Fibroblast of gingiva (primary cell): ENCODE data around the gene POLD1.
"Not testable (repeated sequence)": the region's sequence is repeated elsewhere in the genome, so short reads cannot be mapped to it uniquely, and the experiment has no call there.

ENCODE experiments used
- DNase-seq: peaks from one replicate; pipeline ENCODE4 v3.0.0-alpha.2; 2011; ENCODE audit warnings: low read depth

POLD1 gene

DNA sequence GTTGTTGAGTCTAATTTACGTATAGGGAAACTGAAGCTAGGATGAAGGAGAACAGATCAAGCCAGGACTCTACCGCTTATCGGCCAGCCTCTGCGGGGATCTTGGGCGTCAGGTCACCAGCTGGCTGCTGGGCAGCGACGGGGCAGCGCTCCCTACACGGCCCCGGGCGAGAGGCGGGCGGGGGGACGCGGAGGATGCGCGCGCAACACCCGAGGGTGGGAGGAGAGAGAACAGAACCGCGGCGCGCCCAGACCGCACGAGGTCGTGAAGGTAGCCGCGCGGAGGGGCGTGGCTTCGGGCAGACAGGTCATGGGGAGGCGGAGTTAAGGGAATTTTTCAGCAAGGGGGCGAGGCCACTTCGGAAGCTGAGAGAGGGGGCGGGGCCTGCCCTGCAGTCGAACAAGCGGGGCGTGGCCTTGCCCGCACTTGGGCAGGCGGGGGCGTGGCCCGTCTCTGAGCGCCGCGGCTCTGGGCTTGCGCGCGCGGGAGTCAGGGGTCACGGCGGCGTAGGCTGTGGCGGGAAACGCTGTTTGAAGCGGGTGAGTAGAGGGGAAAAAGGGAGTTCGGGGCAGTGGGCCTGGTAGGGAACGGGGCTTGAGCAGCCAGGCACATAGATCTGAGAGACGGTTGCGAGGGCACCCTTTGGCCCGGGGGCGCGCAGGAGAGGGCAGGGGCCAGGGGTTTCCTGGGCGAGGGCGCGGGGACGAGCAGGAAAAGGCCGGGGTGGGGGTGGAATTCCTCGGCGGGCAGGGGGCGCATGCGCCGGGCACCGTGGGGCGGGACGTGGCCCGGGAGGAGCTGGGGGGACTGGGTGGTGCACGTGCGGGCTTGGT lies at the start of gene POLD1:
TSS of gene POLD1 (plus strand) at position 496 of the 833 bp plus-strand sequence. CDS start 14,505 bp downstream, outside the sequence.
- peak; percentile 94 for DNase-seq

GRCh38 chr19:50334741-50335421 lies 49.3 kb upstream of the POLD1 start:
- no peak for DNase-seq

- not testable (repeated sequence) for DNase-seq
These were observed 47.1 kb upstream of the POLD1 start for GRCh38 chr19:50337031-50337430.

- DNase-seq = no peak
These were observed 43.8 kb upstream of the POLD1 start for GRCh38 chr19:50340331-50340730.

GRCh38 chr19:50341091-50341564 lies 43.0 kb upstream of the POLD1 start:
- DNase-seq = no peak

DNA sequence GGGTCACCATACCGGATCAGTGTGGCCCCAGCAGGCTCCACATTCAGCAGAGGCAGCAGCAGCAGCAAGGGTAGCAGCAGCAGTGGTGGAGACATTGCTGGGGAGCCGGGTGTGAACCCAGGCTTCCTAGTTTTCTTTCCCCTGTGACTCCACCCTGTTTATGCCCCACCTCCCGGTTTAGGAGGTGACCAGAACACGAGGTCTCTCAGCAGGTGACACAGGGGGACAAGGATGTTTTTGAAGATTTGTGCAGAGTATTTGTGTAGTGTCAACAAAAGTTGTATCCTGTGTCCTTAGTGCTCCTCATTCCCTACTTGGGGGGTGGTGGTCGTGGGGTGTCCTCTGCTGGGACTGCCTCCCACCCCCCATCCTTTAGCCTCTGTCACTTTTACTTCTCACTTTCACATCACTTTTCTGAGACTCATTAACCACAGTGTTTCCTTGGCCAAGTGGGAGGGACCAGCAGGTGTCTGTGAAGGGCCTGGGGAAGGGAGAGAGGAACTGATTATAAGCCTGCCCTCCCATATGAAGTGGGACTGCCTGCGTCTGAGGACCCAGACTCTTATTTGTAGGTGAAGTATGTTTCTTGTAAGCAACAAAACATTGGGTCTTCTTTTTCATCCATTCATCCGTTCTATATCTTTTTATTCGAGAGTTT lies 39.4 kb upstream of the POLD1 start:
- DNase-seq = no peak

DNA sequence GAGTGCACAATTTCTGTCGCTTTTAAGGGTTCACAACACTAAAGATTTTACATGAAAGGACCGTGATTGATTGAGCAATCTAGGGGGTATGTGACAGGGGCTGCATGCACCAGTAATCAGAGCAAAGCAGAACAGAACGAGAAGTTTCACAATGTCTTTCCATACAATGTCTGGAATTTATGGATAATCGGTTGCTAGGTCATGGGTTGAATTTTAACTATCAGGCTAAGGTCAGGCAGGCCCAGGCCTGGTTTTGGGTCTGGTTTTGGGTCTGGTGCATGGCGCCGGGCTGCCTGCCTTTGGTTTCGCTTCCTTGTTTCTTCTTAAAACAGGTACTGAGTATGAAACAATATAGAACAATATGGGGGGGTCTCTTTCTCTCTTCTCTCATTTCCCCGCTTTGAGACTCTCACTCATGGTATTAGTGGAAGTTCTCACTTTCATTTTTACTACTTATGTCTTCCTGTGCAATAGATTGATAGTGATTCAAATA lies 37.0 kb upstream of the POLD1 start:
- DNase-seq = not testable (repeated sequence)

DNA sequence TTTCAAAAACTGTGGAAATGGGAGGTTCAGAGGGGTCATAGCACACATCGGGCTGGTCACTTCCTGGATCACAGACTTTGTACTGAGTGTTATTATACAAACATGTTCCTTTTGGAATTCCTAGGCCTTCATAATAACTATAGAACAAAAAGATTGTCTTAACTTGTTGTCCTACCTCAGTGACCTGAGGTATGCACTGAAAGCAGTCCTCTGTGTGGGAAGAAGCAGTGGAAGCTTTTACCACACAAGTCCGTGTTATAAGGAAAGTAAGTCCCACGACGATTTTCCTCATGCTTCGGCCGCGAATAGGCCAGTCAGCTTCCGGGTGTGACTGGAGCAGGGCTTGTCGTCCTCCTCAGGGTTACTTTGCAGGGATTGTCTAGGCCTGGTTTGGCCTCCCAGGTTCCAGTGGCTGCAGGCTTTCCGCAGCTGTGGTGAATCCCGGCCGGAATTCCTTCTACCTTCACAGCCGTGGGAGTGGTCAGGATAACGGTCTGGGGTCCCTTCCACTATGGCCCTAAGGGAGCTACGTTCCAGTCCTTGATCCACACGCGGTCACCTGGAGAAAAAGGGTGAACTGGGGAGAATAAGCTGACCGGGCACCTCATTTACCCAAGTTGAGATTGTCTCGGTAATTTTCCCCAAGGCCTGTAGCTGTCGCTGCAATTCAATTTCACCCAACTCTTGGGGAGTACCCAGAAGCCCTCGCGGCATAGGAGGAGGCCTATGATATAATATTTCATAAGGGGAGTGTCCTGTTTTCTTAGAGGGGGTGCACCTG lies 34.7 kb upstream of the POLD1 start:
- no peak for DNase-seq

DNA sequence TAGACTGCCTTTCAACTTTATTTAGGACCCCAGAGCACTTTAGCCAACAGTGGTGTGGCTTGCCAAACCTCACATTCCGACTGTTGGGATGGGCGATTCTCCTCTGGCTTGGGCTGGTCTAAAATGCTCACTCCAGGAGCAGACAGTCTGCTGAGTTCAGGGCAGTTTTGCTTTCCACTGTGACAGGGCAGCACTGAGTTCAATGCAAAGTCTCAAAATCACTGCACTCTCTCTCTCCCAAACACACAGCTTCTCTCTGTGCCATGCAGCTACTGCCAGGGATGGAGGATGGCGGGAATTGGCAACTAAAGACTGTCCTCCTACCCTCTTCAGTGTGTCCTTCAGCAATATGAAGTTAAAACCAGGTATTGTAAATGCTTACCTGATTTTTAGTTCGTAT lies 31.9 kb upstream of the POLD1 start:
- no peak for DNase-seq

GRCh38 chr19:50353487-50353880 lies 30.7 kb upstream of the POLD1 start:
- DNase-seq = not testable (repeated sequence)

DNA sequence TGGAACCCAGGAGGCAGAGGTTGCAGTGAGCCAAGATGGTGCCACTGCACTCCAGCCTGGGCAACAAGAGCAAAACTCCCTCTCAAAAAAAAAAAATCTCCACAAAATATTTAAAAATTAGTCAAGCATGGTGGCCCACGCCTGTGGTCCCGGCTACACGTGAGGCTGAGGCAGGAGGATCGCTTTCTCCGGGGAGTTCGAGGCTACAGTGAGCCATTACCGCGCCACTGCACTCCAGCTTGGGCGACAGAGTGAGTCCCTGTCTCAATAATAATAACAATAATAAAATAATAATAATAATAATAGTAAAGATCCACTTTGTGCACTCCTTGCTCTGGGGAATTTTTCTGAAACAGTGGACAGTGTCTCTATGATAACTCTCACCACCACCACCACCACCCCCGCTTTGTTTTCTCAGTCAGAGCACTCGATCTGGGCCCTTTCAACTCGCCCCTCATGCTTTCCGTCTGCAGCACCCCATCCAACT lies 27.4 kb upstream of the POLD1 start:
- no peak for DNase-seq

DNA sequence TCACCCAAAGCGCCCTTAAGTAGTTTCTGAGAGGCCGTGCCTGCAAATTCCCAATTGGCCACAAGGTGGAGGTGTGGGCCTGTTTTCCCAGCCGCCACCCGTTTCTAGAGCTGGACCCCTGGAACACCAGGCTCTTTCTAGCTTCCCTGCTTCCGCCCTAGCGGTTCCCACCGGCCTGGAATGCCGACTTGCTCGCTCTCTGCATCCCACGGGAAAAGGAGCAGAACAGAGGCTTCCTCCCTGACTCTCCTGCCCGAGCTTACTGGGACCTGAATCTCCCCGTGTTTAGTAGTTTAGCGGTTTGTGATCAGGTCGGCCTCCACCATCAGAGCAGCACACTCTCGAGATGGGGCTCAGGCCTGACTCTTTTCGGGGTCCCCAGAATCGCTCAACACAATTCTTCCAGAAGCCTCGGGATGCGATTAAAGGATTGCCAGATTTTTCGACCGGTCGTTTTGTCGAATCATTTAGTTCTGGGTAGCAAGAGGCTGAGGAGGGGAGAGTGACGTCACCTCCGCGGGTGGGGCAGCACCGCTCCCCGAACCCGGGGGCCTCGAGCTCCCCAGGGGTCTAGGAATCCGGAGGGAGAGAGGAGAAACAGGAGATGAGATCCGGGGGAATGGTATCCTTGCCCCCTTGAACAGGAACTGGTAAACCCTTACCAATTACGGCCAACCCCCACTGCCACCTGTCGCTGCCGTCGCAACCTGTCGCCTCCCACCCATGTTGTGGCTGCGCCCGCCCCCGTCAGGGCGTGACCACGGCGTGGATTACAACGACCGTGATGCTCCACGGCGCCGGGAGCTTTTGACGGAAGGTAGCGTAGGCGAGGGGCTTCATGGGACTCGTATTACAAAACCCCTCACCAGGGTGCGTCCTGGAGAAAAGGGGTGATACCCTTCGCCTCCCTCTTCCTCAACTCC lies 26.7 kb upstream of the POLD1 start:
- peak; percentile 51 for DNase-seq

GRCh38 chr19:50358483-50359327 lies 25.4 kb upstream of the POLD1 start:
- no peak for DNase-seq

- no peak for DNase-seq
These were observed 24.8 kb upstream of the POLD1 start for GRCh38 chr19:50359328-50359818.

GRCh38 chr19:50361290-50362029 lies 22.7 kb upstream of the POLD1 start:
- no peak for DNase-seq

- no peak for DNase-seq
These were observed 22.1 kb upstream of the POLD1 start for GRCh38 chr19:50362030-50362412.

DNA sequence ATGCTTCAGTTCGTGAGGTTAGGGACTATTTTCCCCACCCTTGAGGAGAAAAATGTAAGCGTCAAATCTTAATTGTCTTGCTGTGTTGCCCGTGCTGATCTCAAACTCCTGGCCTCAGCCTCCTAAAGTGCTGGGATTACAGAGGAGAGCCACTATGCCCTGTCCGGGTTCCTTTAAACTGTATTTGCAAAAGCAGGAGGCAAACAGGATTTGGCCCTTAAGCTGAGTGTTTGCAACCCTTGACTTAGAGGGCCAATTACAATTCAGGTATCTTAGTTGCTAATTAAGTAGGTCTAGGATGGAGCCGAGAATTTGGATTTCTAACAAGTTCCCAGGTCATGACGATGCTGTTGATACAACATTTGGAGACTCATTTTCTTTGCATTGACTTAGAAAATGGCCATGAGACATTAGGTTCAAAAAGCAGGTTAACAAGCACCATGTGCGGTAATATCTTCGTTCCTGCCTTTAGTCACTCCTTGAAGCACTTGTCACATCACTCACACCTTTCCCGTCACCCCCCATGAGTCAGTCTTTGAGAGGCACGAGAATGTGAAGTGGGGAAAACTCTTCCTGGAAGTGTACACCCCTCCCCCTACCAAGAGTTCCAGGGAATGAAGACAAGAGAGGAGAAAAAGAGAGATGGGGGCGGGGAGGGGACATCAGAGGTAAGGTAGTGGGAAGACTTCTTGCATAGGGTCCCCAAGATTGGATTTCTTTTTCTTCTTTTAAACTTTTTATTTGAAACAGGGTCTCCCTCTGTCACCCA lies 21.3 kb upstream of the POLD1 start:
- DNase-seq = no peak
